Activated naive CD8-positive, alpha-beta T cell treated with anti-CD3 and anti-CD28 coated beads, Interleukin-2, amount 50 U/mL, for 24 hours (primary cell): ENCODE measurements around the gene MVB12B.
"Not testable (repeated sequence)": the region's sequence is repeated elsewhere in the genome, so short reads cannot be mapped to it uniquely, and the experiment has no call there.

Experiments used
- ATAC-seq: fragments of 150-1000 bp; cut with Tn5 transposase; one replicate; pipeline ENCODE4 v1.10.0; 2021
- DNase-seq: peaks from one replicate; pipeline ENCODE4 v3.0.0; 2021
- H3K27ac Mint-ChIP-seq: one replicate; pipeline ENCODE4 v1.8.0; 2021; ENCODE audit warnings: mild to moderate bottlenecking, mixed read lengths
- H3K27me3 Mint-ChIP-seq: one replicate; pipeline ENCODE4 v1.8.0; 2021; ENCODE audit warnings: mixed read lengths
- H3K36me3 Mint-ChIP-seq: one replicate; pipeline ENCODE4 v1.8.0; 2021; ENCODE audit warnings: low read depth, mixed read lengths
- H3K4me1 Mint-ChIP-seq: one replicate; pipeline ENCODE4 v1.8.0; 2021; ENCODE audit warnings: mixed read lengths
- H3K4me3 Mint-ChIP-seq: one replicate; pipeline ENCODE4 v1.8.0; 2021; ENCODE audit warnings: mild to moderate bottlenecking, moderate library complexity, mixed read lengths
- H3K9me3 Mint-ChIP-seq: one replicate; pipeline ENCODE4 v1.8.0; 2021; ENCODE audit warnings: mixed read lengths

The MVB12B gene, protein sequence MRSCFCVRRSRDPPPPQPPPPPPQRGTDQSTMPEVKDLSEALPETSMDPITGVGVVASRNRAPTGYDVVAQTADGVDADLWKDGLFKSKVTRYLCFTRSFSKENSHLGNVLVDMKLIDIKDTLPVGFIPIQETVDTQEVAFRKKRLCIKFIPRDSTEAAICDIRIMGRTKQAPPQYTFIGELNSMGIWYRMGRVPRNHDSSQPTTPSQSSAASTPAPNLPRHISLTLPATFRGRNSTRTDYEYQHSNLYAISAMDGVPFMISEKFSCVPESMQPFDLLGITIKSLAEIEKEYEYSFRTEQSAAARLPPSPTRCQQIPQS

DNA sequence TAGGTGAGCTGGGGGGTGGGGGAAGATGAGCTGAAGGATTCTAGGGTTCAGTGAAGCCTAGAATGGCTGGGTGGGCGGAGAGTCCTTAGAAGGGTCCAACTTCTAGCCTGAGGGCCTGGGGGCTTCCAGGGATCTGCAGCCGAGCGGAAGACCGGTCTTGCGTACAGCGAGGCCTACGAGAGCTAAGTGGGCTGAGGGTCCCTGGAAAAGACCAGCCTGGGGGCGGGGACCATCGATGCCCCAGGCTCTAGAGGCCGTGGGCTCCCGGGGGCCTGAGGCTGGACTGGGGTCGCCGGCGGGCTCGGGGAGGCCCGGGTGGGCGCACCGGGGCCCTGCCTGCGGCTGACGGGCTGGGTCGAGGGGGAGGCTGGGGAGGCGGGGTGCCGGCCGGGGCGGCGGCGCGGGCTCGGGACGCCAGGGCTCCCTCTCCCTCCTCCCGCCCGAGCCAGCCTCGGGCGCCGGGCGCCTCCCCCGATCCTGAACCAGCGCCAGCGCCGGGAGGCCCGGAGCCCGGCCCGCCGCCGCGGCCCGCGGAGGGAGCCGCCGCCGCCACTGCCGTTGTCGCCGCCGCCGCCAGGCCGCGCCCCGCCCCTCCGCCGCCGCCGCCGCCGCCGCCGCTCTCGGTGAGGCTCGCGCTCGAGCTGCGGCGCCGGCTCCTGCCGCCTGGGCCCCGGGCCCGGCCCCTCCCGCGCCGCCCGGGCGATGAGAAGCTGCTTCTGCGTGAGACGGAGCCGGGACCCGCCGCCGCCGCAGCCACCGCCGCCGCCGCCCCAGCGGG lies at the start of gene MVB12B:
MVB12B (plus strand) TSS at position 602 of the 778 bp plus-strand sequence; CDS start at position 703, 101 bp downstream.
- H3K27ac Mint-ChIP-seq: peak within 1 kb of the TSS; percentile 57
- H3K4me3 Mint-ChIP-seq: peak within 1 kb of the TSS; percentile 76
- peaks cover 36% of the 10 kb centered on the region for H3K4me1 Mint-ChIP-seq
- no peaks in the 10 kb centered on the region for H3K36me3 Mint-ChIP-seq
- DNase-seq: peak; percentile 52
- ATAC-seq: peak; percentile 20
- H3K9me3 Mint-ChIP-seq: peaks cover 8% of the 10 kb centered on the region
- H3K27me3 Mint-ChIP-seq: no peaks in the 10 kb centered on the region

DNA sequence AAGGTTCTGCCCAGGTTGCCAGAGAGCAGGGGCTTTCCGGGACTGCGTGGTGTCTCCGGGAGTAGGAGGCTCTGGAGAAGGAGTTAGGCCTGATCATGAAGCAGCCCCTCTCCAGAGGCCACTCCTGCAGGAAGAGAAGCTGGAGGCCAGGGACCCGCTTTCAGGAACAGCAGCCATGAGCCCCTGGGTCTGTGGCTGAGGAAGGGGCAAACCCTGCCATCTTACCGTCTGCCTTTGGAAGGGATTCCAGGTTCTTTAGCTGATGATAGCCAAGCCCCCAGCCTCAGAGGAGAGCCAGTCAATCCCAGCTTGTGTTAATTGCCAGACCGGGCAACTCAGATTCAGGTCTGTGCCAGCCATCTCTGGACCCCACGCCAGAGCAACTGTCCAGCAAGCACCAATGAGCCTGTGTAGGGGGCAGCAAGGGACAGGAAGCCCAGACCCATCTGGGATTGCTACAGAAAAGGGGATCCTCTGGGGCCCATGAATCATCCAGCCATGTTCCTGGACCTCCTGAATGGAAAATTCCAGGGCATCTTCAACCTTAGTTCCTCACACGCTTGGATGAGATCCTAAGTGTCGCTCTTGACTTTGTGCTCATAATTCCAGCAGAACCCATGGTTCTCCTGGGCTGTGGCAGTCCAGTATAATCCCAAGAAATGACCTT lies 42.7 kb upstream of the MVB12B start:
- Mint-ChIP-seq H3K27ac (no peak overlapping the region), H3K4me1 (no peaks in the 10 kb centered on the region), H3K27me3 (peaks cover 15% of the 10 kb centered on the region), H3K4me3 (no peak overlapping the region), H3K9me3 (peaks cover 6% of the 10 kb centered on the region), H3K36me3 (no peaks in the 10 kb centered on the region)
- ATAC-seq: no peak
- DNase-seq: no peak

DNA sequence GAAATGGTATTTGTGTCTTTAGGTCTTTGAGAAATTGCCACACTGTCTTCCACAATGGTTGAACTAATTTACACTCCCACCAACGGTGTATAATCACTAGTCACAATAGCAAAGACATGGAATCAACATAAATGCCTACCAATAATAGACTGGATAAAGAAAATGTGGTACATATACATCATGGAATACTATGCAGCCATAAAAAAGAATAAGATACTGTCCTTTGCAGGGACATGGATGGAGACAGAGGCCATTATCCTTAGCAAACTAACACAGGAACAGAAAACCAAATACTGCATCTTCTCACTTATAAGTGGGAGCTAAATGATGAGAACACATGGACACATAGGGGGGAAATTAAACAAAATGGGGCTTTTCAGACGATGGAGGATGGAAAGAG lies 41.0 kb upstream of the MVB12B start:
- not testable (repeated sequence) for H3K27ac Mint-ChIP-seq, ATAC-seq, H3K27me3 Mint-ChIP-seq, H3K36me3 Mint-ChIP-seq, H3K4me1 Mint-ChIP-seq, H3K9me3 Mint-ChIP-seq, DNase-seq, H3K4me3 Mint-ChIP-seq

DNA sequence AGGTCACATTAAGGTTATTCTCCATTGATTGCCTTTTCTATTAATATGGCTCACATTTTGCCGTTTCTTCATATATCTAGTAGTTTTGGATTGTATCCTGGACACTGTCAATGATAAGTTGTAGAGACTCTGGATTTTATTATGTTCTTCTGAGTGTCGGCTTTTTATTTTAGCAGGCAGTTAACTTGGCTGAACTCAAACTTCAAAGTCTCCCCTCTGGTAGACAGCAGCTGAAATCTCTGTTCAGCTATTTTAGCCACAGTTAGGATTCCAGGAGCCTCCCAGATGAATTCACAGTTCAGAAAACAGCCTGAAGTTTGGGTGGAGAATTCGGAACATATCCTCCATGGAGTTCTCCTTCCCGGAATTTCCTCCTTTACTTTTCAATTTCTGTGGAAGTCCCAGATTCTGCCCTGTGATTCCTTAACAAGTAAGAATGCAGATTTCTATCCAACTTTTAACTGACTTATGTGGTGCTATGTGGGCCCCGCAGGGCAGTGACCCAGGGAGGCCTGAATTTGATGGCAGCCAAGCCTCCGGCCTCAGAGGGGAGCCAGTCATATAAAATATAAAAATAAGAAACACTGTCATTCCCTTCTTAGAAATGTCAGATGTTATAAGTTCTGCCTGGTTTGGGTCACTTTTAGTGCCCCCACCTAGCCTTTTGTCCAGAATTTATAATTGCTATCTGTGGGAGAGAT lies 39.3 kb upstream of the MVB12B start:
- H3K4me1 Mint-ChIP-seq: no peaks in the 10 kb centered on the region
- H3K4me3 Mint-ChIP-seq: no peak overlapping the region
- ATAC-seq: no peak
- no peak overlapping the region for H3K27ac Mint-ChIP-seq
- H3K27me3 Mint-ChIP-seq: peaks cover 4% of the 10 kb centered on the region
- no peaks in the 10 kb centered on the region for H3K36me3 Mint-ChIP-seq
- no peak for DNase-seq
- peaks cover 6% of the 10 kb centered on the region for H3K9me3 Mint-ChIP-seq

DNA sequence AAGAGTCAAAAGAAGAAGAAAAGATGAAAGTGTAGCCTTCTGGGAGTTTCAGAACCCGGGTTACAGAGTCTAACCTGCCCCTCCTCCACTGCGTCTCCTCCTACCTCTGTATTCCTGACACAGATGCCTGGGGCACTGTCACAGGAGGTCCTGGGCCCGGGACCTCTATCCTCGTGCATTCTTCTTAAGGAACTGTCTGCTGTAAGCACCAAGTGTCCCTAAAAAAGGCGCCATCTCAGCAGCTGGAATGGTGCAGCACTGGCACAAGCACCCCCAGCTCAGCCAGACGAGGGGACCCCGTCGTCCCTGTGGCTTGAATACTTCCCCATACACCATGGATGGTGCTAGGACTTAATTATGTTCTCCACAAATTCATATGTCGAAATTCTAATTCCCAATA lies 35.8 kb upstream of the MVB12B start:
- Mint-ChIP-seq H3K9me3 (peaks cover under 1% of the 10 kb centered on the region), H3K36me3 (no peaks in the 10 kb centered on the region), H3K4me1 (no peaks in the 10 kb centered on the region), H3K27me3 (peaks cover 8% of the 10 kb centered on the region), H3K27ac (no peak overlapping the region), H3K4me3 (no peak overlapping the region)
- DNase-seq (no peak), ATAC-seq (no peak)

DNA sequence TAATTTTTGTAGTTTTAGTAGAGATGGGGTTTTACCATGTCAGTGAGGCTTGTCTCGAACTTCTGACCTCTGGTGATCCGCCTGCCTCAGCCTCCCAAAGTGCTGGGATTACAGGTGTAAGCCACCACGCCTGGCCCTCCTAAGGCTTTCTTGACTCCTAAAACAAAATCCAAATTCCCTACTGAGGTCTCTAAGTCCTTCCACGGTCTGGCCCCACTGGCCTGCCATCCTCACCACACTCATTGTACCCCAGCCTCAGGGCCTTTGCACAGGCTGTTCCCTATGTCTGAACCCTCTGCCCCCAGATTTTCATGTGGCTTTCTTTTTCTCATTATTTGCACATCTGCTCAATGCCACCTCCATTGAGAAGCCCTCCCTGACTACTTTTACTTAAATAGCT lies 34.7 kb upstream of the MVB12B start:
- peaks cover 8% of the 10 kb centered on the region for H3K27me3 Mint-ChIP-seq
- no peak overlapping the region for H3K27ac Mint-ChIP-seq
- no peaks in the 10 kb centered on the region for H3K9me3 Mint-ChIP-seq
- no peaks in the 10 kb centered on the region for H3K4me1 Mint-ChIP-seq
- no peak for ATAC-seq
- H3K4me3 Mint-ChIP-seq: no peak overlapping the region
- H3K36me3 Mint-ChIP-seq: no peaks in the 10 kb centered on the region
- no peak for DNase-seq

DNA sequence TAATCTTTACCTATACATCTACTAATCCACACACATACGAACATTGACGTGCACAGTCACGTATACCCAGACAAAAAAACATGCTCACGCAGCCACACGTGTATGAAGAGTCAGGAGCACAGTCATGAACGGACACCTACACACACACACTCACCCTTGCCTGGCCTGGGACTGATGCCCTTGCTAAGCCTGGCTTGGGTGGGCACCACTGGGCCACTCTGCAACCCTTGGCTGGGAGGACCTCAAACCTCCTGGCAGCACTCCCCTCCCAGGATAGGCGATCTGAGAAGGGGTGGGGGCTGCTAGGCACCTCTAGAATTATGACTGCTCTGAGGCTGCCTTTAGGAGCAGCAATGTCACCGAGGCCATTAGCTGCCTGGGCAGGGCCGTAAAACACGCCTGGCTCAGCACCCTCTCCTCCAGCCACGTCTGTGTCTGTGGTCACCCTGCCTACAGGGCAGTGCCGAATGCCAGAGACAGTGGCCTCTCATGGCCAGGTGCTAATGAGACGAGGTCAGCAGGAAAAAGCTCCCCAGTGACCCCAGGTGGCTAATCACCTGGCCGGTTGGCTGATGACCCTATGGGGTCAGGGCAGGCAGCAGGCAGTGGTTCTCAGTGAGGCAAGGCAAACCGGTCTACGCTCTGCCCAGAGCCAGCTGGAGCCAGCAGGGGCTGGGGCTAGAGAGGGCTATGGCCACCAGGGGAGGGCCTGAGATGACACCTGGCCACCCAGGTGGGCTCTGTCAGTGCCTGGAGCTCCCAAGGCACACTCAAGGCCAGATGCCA lies 33.7 kb upstream of the MVB12B start:
- Mint-ChIP-seq H3K9me3 (no peaks in the 10 kb centered on the region), H3K4me1 (no peaks in the 10 kb centered on the region), H3K27me3 (peaks cover 8% of the 10 kb centered on the region), H3K4me3 (no peak overlapping the region), H3K27ac (no peak overlapping the region), H3K36me3 (no peaks in the 10 kb centered on the region)
- DNase-seq (no peak), ATAC-seq (no peak)

DNA sequence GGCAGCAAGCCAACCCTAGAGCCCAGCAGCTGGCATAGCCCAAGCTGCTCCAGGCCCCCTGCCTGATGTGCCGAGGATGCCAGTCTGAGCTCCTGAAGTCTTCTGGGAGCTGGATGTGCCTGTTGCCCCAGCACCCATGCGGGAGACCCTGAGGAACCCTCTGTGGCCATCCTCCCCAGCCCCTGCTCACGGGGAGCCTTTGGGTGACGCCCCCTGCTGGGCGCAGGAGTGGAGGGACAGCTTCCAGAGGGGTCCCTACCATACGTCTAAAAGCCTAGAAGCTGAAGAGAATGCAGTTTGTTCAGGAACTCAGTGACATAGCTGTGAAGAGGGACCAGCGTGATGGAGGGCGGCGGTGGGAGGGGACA lies 33.1 kb upstream of the MVB12B start:
- Mint-ChIP-seq H3K4me1 (no peaks in the 10 kb centered on the region), H3K4me3 (no peak overlapping the region), H3K9me3 (no peaks in the 10 kb centered on the region), H3K27ac (no peak overlapping the region), H3K36me3 (no peaks in the 10 kb centered on the region), H3K27me3 (peaks cover 8% of the 10 kb centered on the region)
- ATAC-seq: no peak
- DNase-seq: peak; percentile 23

DNA sequence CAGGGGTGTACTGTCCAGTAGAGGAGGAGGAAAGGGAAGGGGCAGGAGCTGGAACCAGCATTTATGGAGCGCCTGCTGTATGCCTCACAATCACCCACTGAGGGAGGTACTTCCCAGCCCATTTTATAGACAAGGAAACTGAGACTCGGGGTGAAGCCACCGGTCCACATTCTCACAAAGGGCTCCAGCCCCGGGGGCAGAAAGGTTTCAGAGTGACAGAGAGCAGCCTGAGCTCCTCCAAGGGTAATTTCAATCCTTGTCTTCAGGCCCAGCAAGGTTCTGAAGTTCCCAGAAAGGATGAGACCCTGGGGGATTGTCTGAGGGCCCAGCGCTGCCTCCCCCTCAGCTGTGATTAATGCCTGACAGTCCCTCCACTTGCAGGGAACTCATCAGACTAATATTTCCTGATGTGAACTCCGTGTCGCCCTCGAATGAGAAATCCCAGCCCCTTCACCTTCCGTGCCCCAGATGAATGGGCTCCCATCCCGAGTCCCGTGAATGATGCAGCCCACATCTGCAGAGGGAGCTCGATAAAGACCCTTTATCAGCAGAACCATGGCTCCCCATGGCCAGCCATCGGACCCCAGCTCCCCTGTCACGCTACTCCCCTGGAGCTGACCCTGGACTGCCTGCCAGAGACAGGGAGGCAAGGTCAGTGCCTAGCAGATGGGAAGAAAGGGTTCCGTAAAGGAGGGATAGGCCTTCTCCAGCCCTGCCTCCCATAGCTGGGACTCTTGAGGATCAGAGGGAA lies 32.1 kb upstream of the MVB12B start:
- H3K4me1 Mint-ChIP-seq: no peaks in the 10 kb centered on the region
- ATAC-seq (no peak), DNase-seq (no peak)
- H3K27me3 Mint-ChIP-seq: peaks cover 8% of the 10 kb centered on the region
- no peak overlapping the region for H3K4me3 Mint-ChIP-seq
- no peak overlapping the region for H3K27ac Mint-ChIP-seq
- no peaks in the 10 kb centered on the region for H3K9me3 Mint-ChIP-seq
- no peaks in the 10 kb centered on the region for H3K36me3 Mint-ChIP-seq

DNA sequence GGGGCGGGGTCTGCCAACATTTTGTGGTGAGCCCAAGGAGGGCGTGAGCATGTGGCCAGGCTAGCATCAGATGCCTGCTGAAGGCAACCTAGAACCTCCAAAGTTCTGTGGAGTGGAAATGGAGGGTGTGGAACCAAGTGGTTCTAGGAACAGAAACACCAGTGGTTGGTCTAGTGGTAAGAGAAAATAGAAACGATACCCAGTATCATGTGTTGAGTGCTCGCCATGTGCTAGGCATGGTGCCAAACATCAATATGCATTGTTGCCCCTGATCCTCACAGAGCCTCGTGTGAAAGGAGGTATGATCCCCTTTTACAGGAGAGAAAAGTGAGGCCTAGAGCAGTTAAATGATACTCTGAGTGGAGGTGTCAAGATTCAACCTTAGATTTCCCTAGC lies 31.5 kb upstream of the MVB12B start:
- Mint-ChIP-seq H3K27me3 (peaks cover 8% of the 10 kb centered on the region), H3K9me3 (no peaks in the 10 kb centered on the region)
- DNase-seq: no peak

DNA sequence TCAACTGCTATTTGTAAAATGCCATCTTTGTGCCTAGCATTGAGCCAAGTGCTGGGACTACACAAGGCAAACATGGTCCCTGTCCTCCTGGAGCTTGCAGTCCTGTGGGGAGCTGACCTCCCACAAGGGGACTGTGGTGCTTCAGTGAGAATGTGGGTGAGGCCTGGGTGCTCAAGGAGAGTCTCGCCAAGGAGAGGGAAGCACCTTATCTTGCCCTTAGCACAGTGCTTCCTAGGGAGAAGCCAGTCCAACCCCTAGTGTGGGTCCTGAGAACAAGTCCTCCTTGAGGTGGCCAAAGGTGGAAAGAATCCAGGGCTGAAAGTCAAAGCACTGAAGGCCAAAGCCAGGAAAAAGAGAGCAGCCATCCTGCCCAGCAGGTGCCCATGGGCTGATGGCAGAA lies 31.1 kb upstream of the MVB12B start:
- Mint-ChIP-seq H3K4me1 (no peaks in the 10 kb centered on the region), H3K4me3 (no peak overlapping the region), H3K27ac (no peak overlapping the region), H3K9me3 (no peaks in the 10 kb centered on the region), H3K27me3 (peaks cover 8% of the 10 kb centered on the region), H3K36me3 (no peaks in the 10 kb centered on the region)
- ATAC-seq: no peak
- no peak for DNase-seq

More for the DNA sequence above, 31.5 kb upstream of the MVB12B start:
- H3K4me1 Mint-ChIP-seq: no peaks in the 10 kb centered on the region
- no peaks in the 10 kb centered on the region for H3K36me3 Mint-ChIP-seq
- ATAC-seq: no peak
- no peak overlapping the region for H3K4me3 Mint-ChIP-seq
- no peak overlapping the region for H3K27ac Mint-ChIP-seq

DNA sequence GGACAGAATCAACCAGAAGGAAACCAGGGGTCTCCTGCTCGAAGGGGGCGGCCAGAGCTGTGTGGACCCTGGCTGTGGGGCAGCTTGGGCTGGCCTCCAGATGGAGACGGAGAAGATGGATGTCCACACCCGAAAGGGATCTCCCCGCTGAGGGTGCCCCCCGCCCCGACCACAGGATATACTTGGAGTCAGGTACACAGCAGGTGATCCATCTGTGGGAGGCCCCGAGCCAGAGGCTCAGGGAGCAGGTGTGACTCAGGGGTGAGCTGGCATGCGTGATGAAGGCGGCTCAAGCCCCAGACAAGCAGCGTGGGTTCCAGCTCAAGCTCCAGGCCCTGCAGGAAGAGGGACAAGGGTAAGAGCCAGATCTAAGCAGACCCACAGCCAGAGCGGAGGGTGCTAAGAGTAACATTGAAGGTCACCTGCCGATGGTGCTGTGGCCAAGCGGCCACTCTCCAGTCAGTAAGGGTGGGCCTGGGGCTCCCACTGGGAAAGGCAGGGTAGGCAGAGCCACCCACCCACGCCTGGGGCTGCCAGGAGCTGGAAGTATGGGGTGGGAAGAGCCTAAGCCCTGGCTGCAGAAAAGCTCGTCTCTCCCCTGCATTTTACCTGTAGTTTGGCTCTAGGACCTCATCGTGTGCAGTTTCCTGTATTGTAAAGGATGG lies 30.6 kb upstream of the MVB12B start:
- DNase-seq (no peak), ATAC-seq (no peak)
- H3K9me3 Mint-ChIP-seq: no peaks in the 10 kb centered on the region
- no peak overlapping the region for H3K4me3 Mint-ChIP-seq
- no peaks in the 10 kb centered on the region for H3K36me3 Mint-ChIP-seq
- peaks cover 8% of the 10 kb centered on the region for H3K27me3 Mint-ChIP-seq
- no peak overlapping the region for H3K27ac Mint-ChIP-seq
- no peaks in the 10 kb centered on the region for H3K4me1 Mint-ChIP-seq

DNA sequence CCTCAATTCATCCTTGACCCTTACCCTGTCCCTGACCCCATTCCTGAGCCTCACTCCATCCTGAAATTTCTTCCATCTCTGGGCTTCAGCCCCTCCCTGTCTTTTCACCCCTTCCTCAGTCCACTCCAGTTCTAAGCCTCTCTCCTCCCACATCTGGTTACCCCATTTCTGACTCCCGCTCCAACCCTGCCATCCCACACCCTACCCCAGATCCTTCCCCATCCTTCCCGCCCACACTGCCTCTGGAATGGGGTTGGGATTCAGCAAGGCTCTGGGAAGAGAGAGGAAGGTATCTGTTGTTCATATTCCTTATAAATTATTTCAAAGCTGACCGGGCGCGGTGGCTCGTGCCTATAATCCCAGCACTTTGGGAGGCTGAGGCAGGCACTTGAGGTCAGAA lies 29.9 kb upstream of the MVB12B start:
- Mint-ChIP-seq H3K36me3 (no peaks in the 10 kb centered on the region), H3K4me3 (no peak overlapping the region), H3K4me1 (no peaks in the 10 kb centered on the region), H3K9me3 (no peaks in the 10 kb centered on the region), H3K27me3 (peaks cover 8% of the 10 kb centered on the region), H3K27ac (no peak overlapping the region)
- DNase-seq: no peak
- ATAC-seq: no peak
